ENCODE measurements around the gene ACTR1A. TPM values are rescaled to one million over a fixed set of nuclear protein-coding genes. Genes with fewer than 3 reads are reported as not detected.
A peak's percentile ranks its signal among the peaks of the same experiment; 100 is the strongest.
"Not testable (repeated sequence)": the region's sequence is repeated elsewhere in the genome, so short reads cannot be mapped to it uniquely, and the experiment has no call there.

The ACTR1A gene
- total RNA-seq, 1 donor from 2014 or later = 192 TPM

DNA sequence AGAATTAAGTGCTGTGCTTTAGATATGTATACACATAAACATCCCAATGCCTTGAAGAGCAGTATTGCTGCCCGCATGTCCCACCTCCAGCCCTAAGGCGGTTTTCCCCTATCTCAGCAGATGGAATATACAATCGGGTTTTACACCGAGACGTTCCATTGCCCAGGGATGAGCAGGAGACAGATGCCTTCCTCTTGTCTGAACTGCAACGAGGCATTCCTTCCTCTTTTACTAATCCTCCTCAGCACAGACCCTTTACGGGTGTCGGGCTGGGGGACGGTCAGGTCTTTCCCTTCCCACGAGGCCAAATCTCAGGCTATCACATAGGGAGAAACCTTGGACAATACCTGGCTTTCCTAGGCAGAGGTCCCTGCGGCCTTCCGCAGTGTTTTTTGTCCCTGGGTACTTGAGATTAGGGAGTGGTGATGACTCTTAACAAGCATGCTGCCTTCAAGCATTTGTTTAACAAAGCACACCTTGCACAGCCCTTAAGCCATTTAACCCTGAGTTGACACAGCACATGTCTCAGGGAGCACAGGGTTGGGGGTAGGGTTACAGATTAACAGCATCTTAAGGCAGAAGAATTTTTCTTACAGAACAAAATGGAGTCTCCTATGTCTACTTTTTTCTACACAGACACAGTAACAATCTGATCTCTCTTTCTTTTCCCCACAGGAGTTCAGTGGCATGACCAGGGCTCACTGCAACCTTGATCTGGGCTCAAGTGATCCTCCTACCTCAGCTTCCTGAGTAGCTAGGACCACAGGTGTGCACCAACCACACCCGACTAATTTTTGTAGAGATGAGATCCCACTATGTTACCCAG is 47.6 kb downstream of the ACTR1A start:
- not testable (repeated sequence) for DNase-seq (ENCODE audit: low read depth, low spot score)

DNA sequence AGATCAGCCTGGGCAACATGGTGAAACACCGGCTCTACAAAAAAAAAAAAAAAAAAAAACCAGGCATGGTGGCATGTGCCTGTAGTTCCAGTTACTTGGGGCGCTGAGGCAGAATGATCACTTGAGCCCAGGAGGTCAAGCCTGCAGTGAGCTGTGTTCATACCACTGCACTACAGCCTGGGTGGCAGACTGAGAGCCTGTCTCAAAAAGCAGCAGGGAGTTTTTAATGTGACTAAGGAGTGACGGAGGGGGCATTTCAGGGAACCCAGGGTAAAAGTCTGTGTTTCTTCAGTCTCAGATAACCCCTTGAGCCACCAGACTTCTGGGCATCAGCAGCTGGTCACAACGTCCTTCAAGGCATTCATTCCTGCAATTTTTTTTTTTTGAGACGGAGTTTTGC is 49.0 kb downstream of the ACTR1A start:
- DNase-seq (ENCODE audit: low read depth, low spot score) = no peak

DNA sequence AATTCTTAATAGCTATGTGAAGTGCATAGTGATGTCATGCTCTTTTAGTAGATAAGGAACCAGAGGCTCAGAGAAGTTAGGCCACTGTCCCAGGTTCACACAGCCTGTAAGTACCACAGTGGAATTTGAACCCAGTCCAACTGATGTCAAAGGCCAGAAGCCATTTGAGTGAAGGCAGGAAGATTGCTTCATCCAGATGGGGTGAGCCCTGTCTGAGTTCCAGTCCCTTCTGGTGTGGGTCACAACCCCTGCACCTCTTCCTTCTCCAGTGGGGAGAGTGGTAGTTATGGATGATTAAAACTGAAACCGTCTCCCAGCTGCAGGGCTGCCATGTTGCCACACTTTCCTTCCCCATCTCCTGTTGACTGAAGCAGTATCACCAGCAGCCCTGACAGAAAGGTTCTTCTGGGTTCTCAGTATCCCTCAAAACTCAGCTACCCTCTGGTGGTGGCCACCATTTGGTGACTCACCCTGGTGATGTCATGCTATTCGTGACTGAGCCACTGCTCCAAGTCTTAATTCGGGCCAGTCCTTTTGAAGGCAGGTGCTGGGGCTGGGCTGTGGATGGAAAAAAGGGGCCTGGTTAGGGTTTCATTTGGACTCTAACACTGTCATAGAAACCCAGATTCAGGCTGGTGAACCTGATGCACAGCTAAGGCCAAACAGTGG is 49.7 kb downstream of the ACTR1A start:
- DNase-seq (ENCODE audit: low read depth, low spot score) = no peak

DNA sequence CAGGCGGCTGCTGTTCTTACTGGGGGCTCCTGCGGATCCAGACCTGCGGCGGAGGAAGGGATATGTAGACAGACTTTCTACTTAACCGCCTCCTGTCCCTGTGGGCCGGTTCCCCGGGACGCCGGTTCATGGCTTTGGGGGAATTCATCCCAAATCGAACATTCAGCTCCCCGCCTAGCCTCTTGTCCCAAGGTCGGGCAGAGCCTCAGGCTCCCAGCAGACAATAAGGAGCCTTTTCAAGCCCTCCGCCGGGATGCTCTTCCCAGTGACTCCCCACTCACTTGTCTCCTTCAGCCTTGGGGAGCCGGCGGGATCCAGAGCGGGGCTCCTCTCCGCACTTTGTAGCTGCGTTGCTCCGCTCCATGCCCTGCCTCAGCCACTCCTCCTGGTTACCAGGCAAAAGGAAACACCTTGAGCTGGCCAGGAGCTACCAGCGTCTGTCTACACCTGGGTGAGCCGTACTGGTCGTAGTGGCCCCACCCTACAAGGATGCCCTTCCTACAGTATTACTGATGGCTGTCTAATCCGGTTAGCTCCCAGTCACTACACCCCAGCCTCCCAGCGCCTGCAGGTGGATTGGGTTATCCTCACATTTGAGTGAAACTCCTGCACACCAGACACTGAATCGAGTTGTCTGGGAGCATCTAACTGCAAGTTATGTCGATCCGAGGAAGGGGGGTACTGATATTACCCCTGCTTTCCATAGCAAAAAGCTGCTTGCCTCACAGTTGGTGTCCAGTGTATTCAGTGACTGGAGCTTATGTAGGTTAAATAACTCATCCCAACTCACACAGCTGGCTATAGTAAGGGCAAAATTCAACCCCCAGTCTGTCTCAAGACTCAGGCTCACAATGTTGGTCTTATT is 51.2 kb downstream of the ACTR1A start, which contains the start of gene C10orf95:
Gene C10orf95, minus strand, starts transcription at position 439 of the 865 bp plus-strand sequence. CDS start 450 bp downstream, outside the sequence.
- DNase-seq (ENCODE audit: low read depth, low spot score) = no peak

DNA sequence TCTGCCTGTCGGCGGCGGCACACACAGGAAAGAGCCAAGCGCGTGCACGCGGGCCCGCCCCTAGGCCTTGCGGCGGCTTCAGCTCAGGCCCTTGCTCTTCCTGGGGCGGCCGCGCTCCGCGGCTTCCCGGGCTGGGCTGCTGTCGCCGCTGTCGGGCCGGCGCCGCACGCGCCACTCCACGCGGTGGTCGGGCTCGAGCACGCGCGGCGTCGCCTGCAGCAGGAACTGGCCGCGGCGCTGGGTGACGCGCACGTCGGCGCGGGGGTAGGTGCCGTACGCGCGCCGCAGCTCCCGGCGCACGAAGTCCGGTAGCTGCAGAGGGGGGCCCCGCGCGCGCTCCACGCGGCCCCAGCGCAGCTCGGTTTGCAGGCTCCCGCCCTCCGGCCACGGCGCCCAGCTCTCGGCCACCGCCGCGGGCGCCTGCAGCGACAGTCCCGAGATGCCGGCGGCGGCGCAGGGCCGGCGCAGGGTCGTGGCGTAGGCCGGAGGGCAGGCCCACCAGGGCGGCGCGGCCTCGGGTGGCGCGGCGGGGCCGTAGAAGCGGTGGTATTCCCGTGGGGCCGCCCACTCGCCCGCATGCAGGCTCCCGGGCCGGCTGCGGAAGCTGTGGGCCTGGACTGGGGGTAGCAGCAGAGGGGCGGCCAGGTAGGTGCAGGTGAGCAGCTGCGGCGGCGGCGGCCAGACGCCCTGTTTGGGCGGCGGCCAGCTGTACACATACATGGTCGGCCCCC is 52.0 kb downstream of the ACTR1A start:
- DNase-seq (ENCODE audit: low read depth, low spot score) = peak; percentile 24

DNA sequence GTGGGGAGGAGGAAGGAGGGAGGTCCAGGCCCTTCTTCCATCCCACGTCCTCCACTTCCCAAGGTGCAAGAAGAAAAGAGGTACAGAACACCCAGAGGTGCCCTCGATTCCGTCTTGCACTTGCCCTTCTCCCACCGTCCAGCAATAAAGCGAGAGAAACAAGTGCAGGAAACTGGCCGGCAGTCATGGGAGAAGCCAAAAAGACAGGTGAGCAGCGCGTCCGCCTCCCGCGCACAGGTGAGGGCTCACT is 52.5 kb downstream of the ACTR1A start:
- DNase-seq (ENCODE audit: low read depth, low spot score) = no peak

DNA sequence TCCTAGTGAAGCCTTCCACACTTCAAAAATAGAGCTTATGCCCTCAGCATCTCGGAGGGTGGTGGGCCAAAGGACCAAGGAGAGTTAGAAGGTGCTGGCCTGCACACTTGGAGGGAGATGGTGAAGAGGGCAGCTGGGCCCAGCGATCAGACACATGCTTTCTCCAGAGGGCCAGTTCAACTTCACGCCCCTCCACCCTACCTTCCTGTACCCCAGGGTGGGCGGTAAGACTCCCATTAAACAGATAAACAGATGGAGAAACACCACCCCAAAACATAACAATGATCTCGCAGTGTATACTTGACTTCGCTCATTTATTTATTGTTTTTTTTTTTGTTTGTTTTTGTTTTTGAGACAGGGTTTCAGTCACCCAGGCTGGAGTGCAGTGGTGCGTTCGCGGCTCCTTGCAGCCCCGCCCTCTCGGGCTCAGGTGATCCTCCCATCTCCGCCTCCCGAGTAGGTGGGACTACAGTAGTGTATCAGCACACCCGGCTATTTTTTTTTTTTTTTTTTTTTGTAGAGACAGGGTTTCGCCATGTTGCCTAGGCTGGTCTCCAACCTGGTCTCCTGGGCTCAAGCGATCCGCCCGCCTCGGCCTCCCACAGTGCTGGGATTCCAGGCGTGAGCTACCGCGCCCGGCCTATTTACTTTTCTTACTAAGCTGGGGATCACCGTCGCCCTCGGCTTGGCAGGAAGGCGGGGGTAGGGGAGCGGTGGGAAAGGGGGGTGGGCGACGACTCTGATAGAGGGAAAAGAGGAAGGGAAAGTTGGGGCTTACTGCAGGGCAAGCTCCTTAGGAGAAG is 53.0 kb downstream of the ACTR1A start:
- no peak for DNase-seq (ENCODE audit: low read depth, low spot score)

DNA sequence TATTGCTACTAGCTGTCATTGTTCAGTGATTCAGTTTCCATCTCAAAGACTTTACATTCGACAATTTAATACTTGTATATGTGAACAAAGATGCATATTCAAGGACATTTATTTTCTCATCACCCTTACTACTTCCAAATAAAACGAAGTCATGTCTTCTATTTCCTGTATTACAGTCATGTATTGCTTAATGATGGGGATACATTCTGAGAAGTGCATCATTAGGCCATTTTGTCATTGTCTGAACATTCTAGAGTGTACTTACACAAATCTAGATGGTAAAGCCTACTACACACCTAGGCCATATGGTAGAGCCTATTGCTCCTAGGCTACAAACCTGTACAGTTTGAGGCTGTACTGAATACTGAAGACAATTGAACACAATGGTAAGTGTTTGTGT is 57.7 kb downstream of the ACTR1A start:
- no peak for DNase-seq (ENCODE audit: low read depth, low spot score)

DNA sequence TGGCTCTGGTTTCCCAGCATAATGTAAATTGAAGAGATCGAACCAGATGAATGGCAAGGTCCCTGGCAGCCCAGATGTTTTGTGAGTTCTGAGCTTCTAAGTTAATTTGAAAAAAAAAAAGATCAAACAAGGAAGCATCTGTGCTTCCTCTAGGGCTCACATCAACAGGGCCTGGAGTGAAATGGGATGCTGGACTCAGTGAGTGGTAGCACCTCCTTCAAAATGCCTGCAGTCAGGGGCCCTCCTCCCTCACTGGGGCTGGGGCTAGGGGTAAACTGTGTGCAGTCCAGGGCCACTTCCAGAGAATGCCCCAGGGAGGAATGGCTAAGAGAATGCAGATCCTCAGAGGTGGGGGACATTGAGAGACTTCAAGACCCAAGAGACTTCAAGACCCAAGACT is 64.1 kb downstream of the ACTR1A start:
- DNase-seq (ENCODE audit: low read depth, low spot score) = no peak

DNA sequence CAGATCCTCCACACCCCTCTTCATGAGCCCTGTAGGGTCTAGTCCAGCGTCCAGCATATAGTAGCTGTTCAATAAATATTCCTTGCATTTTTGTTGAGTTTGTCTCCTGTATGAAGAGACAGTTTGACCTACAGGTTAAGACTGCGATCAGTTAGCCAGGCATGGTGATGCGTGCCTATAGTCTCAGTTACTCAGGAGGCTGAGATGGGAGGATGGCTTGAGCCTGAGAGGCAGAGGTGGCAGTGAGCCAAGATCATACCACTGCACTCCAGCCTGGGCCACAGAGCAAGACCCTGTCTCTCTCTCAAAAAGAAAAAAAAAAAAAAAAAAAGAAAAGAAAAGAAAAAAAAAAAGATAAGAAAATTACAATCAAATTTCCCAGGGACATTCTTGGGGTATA is 65.0 kb downstream of the ACTR1A start:
- no peak for DNase-seq (ENCODE audit: low read depth, low spot score)

DNA sequence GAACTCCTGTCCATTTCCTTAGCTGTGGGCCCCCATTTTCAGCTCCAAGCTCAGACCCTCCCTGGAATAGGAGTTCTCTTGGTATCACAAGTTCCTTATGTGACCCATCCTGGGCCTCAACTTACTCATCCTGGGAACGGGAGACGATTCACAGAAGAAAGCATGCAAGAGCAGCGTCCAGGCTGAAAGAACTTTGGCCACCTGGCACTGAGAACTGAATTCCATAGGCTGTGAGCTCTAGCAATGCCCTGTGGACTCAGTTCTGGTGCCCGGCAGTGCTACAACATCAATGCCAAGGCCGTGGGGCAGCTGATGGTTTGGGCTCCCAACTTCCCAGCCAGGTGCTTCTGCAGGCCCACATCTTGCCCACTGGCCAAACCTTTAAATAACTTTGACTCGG is 66.2 kb downstream of the ACTR1A start:
- no peak for DNase-seq (ENCODE audit: low read depth, low spot score)

DNA sequence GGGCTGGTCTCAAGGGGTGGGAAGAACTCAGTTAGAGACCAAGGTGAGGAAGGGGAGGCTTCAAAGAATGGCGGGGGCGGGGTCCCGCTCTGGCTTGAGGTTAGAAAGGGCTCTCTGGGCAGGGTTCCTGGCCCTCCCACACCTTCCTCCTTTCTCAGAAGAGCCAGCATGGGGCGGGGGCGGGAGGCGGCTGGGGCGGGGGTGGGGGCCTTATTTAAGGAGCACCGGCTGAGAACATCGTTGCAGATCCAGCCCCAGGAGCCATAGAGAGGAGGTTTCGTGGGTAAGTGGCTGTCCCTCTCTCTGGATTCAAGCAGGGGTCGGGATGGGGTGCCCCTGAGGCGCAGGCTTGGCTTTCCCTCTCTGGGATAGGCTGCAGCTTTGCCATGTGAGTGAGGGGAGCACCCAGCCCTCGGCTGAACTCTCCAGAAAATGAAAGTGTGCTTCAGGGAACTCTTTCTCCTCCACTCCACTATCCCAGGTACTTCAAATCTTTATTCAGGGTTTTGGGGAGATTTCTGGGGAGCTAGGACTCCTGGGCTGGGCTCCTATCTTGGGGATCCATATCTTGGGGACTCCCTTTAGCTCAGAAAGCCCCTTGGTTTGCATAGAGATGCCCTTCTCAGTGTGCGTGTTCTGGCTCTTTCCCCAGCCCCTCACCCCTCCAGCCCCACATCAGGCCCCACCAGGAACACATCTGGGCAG is 66.8 kb downstream of the ACTR1A start:
- DNase-seq (ENCODE audit: low read depth, low spot score) = no peak

DNA sequence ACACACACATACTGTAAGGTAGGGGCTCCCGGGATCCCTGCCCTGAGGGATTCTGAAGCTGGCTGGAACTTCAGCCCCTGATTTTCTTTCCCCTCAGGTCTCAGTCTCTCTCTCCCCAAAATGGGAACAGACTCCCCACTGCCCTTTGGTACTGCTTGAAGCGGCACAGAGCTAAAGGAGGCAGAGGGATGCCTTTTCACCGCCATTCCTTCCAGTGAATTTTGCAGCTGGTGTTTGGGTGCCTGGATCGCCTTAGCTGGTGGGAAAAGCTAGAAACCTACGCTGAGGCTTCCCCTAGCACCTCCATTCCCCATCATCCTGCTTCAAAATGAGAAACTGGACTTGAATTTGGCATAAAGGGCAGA is 67.4 kb downstream of the ACTR1A start:
- DNase-seq (ENCODE audit: low read depth, low spot score) = no peak

DNA sequence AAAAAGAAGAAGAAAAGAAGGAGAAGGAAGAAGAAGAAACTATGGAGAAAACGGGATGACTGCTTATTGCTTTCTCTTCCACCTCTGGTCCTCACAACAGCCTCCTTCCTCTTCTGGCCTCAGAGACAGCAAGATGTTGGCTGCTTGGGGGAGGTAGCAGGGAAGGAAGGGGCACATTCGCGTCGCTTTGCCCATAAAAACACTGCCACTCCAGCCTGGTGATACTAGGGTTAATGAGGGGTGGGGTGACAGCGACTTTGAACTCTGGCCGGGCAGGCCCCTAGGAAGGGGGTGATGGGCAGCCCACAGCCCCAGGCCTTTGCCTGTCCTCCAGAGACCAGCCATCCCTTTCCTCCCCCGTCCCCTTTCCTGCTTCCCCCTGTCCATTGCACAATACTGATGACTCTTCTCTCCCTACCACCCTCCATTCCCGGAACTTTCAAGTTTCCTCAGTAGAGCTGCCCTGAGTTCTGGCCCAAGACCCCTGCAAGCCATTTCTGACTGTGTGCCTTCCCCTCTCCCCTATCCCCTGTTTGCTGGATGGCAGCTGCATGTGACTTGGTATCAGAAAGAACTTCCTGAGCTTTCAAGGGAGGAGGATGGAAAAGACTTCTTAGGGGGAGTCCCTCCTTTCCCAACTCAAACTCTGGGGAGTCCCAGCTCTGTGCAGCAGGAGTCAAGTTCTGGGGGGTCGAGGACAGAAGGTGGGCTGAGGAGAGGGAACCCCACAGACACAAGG is 67.9 kb downstream of the ACTR1A start:
- DNase-seq (ENCODE audit: low read depth, low spot score) = no peak

DNA sequence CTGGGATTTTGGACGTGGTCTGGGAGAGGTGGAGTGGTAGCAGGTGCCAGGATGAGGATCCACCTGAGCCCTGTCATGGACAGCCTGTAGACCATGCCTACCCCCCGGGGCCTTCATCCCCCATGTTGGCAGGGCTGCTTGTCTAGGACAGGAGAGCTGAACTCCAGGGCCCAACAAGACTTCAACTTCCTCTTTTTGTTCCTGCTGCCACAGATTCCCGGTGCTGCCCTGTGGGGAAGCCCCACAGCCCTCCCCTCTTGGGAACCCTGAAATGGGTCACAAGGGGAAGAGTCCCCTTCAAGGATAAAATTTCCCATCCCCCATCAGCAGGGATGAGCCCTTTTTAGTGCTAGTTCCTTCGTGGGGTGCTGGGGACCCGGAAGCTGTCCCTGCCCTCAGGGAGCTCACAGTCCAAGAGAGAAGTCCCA is 68.9 kb downstream of the ACTR1A start:
- DNase-seq (ENCODE audit: low read depth, low spot score) = no peak

DNA sequence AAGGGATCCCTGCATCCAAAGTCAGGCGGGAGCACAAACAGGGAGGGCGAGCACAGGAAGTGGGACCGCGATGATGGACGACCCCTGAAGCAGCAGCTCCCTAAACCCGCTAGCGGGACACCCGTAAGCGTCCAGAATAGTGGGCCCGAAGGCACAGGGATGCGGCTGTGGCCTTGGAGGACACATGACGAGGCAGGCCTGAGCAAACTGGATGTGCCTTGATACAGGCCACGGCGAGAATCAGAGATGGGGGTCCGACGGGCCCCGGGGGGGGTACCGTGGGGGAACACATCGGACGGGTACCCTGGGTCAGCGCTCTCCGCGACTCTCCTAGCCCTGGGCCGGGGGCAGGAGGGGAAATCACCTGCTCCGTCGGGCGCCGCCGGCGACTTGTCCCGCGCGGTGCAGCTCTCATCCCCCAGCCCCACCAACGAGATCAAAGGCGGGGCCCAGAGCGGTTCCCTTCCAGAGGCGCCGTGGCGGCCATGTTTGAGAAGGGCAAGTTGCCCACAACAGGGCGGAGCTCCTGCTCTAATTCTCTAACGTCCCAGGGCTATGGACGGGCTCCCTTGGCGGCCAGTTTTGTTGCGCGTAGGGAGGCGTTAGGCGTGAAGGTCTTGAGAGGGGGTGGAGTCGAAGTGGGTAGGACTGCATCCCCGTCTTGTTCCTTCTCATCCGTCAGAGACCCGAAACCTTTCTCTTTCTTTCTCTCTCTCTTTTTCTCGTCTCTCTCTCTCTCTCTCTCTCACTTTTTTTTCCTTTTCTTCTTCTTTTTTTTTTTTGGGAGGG is 70.2 kb downstream of the ACTR1A start, which contains the start of gene CUEDC2:
Gene CUEDC2, minus strand, starts transcription at position 413 of the 789 bp plus-strand sequence. CDS start 7,386 bp downstream, outside the sequence.
- peak; percentile 84 for DNase-seq (ENCODE audit: low read depth, low spot score)

DNA sequence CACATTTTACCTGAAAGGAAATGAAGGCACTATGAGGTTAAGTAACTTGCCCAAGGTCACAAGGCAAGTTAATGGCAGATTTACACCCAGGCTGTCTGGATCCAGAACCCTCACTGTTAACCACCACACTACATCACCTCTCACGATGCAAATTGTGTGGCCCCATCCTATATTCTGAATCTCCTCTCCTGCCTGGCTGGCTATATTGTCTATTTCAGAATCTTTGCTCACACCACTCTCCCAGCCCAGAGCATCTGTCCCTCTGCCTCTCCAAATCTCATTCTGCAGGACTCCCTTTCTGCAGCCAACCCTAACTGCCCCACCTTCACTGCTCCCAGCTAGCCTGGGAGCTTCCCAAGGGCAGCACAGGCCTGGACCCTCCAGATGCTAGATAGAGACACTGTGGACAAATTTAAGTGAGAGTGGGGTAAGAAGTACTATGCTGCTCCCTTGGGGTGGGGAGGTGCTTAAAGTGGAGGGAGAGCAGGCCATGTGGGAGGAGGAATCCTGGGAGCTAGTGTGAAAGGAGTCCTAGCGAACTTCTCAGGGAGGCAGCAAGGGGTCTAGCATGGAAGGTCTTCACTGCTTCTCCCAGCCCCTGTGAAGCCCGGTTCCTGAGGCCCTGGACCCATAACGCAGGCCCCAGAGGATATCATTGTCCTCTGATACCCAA is 70.9 kb downstream of the ACTR1A start:
- DNase-seq (ENCODE audit: low read depth, low spot score) = no peak

DNA sequence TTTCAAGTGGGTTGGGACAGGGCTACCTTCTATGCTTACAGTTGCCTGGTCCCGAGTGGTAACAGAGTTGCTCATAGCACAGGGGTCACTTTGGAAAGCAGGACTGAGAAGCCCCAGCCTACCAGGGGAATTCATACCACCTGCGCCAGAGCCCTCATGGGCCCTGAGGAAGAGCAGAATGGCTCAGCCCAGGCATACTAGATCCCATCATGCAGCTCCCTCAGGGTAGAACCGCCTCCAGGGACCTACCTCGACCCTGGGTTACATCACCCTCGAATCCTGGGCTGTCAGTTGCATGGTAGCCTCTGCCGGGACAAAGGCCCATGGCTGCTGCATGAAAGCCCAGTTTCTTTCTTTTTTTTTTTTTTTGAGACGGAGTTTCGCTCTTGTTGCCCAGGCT is 73.0 kb downstream of the ACTR1A start:
- DNase-seq (ENCODE audit: low read depth, low spot score) = no peak

Data from pulmonary artery endothelial cell (primary cell).